Retinal pigment epithelial cell (primary cell): ENCODE results near the gene KCTD13.
"Not testable (repeated sequence)": the region's sequence is repeated elsewhere in the genome, so short reads cannot be mapped to it uniquely, and the experiment has no call there.

Experiments used
- DNase-seq: peaks from one replicate; pipeline ENCODE4 v3.0.0-alpha.2; 2010; ENCODE audit warnings: low read depth
- H3K4me3 ChIP-seq: 2 replicates; pipeline ENCODE4 v1.5.1; 2011; ENCODE audit warnings: mild to moderate bottlenecking, low read length, control low read depth, moderate library complexity
- CTCF ChIP-seq: conservative IDR thresholded peaks from 2 replicates; pipeline ENCODE4 v1.5.1; 2011; ENCODE audit warnings: low read depth, low read length, control low read depth, inconsistent platforms

The KCTD13 gene

GRCh38 chr16:29910819-29911675 is 15.0 kb downstream of the KCTD13 start:
- H3K4me3 ChIP-seq, result no peak overlapping the region
- TF ChIP-seq CTCF, result no peak
- DNase-seq, result no peak

- DNase-seq, H3K4me3 ChIP-seq: not testable (repeated sequence)
Observed at GRCh38 chr16:29909851-29910250, 16.2 kb downstream of the KCTD13 start.

GRCh38 chr16:29909391-29909790 is 16.6 kb downstream of the KCTD13 start:
- no peak for TF ChIP-seq CTCF
- no peak overlapping the region for H3K4me3 ChIP-seq
- DNase-seq, result no peak

GRCh38 chr16:29908719-29909220 is 17.3 kb downstream of the KCTD13 start:
- TF ChIP-seq CTCF, result no peak

GRCh38 chr16:29907973-29908372 is 18.1 kb downstream of the KCTD13 start:
- no peak overlapping the region for H3K4me3 ChIP-seq
- no peak for TF ChIP-seq CTCF
- no peak for DNase-seq

More at GRCh38 chr16:29908719-29909220, 17.3 kb downstream of the KCTD13 start:
- H3K4me3 ChIP-seq, result no peak overlapping the region
- no peak for DNase-seq

GRCh38 chr16:29906520-29907244 is 19.3 kb downstream of the KCTD13 start:
- TF ChIP-seq CTCF, result no peak
- DNase-seq, result no peak
- no peak overlapping the region for H3K4me3 ChIP-seq

GRCh38 chr16:29905668-29906067 is 20.4 kb downstream of the KCTD13 start:
- H3K4me3 ChIP-seq, result no peak overlapping the region
- no peak for DNase-seq
- TF ChIP-seq CTCF, result no peak
